ENCODE results near the gene RUNDC1.

RUNDC1 gene

DNA sequence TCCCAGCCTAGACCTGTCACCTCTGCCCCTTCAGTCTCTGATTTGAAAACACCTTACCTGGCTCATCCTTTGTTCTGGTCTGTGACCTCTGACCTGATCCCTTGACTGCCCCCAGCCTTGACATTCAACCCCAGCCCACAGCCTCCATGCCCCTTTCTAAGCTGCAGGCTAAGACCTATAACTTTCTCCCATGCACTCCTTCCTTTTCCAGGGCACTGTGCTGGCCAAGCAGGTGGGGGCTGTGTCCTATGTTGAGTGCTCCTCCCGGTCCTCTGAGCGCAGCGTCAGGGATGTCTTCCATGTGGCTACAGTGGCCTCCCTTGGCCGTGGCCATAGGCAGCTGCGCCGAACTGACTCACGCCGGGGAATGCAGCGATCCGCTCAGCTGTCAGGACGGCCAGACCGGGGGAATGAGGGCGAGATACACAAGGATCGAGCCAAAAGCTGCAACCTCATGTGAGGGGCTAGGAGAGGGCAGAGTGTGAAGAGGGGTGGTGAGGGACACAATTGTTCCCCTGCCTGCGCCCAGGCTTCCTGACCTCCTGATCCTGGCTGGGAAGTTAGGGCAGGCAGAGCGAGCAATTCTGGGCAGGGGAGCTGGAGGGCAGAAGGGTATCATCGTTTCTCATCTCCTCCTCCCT lies 48.0 kb downstream of the RUNDC1 start:
- H3K27ac ChIP-seq = no peak overlapping the region
- TF ChIP-seq, protein P1, sequence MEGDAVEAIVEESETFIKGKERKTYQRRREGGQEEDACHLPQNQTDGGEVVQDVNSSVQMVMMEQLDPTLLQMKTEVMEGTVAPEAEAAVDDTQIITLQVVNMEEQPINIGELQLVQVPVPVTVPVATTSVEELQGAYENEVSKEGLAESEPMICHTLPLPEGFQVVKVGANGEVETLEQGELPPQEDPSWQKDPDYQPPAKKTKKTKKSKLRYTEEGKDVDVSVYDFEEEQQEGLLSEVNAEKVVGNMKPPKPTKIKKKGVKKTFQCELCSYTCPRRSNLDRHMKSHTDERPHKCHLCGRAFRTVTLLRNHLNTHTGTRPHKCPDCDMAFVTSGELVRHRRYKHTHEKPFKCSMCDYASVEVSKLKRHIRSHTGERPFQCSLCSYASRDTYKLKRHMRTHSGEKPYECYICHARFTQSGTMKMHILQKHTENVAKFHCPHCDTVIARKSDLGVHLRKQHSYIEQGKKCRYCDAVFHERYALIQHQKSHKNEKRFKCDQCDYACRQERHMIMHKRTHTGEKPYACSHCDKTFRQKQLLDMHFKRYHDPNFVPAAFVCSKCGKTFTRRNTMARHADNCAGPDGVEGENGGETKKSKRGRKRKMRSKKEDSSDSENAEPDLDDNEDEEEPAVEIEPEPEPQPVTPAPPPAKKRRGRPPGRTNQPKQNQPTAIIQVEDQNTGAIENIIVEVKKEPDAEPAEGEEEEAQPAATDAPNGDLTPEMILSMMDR (IDR thresholded peaks at IDR 0.05) = no peak
- TF ChIP-seq ZFX (IDR thresholded peaks at IDR 0.05; ENCODE audit: borderline replicate concordance) = no peak

DNA sequence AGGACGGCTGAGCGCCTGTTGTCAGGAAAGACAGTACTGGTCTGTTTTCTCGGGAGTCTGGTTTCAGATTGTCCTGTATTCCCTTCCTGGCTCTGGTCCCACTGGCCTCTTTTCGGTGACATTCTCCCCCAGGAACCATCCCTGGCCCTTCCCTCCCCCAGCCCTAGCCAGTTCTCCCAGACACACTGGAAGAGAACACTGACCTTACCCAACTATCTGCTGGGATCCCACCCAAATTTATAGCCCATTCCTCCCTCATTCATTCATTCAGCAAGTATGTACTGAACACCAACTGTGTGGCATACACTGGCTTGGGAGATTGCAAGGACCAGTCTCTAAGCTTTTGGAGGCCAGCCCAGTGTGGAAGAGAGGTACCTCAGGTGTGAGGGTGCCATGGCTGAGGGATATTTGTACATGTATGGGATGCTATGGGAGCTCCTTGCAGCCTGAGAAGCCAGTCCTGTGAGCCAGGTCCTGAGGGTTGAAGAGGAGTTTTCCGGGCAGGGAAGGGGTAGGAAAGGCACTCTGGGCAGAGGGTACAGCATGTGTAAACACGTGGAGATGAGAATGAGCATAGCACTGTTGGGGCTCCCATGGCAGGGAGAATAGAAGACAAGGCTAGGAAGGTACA lies 49.9 kb downstream of the RUNDC1 start:
- TF ChIP-seq, protein P1 (IDR thresholded peaks at IDR 0.05) = no peak
- no peak for TF ChIP-seq ZFX (IDR thresholded peaks at IDR 0.05; ENCODE audit: borderline replicate concordance)
- no peak overlapping the region for H3K27ac ChIP-seq

DNA sequence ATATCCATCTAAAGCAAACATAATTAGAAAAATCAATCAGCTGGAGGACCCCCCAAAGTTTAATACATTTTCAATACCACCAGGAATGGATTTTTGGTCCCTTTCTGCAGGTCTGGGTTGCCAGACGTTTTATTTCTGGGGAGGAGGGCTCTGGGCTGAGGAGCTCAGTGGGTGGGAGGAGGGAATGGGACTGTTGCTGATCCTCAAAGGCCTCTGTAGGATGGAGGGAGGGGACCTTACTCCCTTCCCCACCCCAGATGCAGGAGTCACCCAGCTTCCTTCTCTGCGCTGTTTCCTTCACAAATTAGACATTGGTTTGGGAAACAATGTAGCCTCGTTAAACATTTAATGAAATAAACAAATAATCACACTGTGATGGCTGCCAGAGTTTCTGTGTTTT lies 51.3 kb downstream of the RUNDC1 start:
- TF ChIP-seq, protein P1 (IDR thresholded peaks at IDR 0.05) = no peak
- TF ChIP-seq ZFX (IDR thresholded peaks at IDR 0.05; ENCODE audit: borderline replicate concordance) = no peak
- no peak overlapping the region for H3K27ac ChIP-seq

DNA sequence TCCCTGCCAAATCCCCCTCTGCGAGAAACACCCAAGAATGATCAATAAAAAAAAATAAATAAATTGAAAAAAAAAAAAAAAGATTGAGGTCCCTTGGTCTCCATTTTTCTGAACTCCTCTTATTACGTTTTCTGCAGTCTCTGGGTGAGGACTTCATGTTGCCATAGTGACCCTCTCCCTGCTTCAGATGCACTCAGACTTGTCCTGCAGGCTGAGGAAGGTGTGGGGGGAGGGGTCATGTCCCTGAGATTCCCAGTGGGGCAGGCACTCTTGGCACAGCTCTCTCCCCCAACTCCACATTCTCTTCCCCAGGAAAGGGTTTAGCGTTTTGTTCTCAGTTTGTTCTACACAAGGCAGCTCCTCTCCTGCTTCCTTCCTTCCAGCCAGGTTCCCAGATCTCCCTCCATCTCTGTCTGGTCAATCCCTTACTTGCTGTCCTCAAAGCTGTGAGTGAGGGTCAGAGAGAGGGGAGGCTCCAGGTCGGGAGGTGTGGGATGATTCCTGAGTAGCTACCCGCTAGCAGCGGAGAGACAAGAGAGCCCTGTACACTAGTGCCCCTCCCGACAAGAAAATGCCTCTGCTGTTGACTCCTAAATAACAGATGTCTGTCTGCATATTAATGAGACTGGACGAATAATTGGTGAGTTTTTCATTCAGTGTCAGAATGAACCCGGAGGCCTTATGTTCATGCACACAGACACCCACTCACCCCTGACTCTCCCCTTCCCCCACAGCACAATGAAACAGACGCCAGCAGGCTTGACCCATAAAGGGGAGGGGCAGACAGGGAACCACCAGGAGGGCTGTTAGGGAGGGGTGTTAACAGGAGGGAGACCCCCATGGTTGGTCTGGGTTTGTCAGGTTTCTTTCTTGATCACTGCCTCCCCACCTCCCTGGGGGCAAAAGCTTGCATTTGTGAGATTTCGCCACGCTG lies 53.9 kb downstream of the RUNDC1 start:
- H3K27ac ChIP-seq = no peak overlapping the region
- TF ChIP-seq, protein P1 (IDR thresholded peaks at IDR 0.05) = no peak
- no peak for TF ChIP-seq ZFX (IDR thresholded peaks at IDR 0.05; ENCODE audit: borderline replicate concordance)

DNA sequence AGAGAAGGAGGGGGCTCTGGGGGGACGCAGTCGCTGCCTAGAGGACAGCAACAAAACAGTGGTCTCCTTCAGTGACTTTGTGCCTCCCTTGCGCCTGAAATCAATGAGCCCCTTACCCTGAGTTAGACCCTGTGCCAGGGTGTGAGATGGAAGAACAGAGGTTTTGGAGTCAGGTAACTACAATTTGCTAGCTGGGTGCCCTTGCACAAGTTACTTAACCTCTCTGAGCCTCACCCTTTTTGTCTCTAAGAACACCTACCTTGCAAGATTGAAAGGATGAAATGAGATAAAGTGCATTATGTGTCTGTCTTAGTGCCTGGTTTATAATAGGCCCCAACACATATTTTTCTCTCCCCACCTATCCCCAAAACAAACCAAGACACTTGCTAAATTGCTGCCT lies 54.5 kb downstream of the RUNDC1 start:
- H3K27ac ChIP-seq = no peak overlapping the region
- TF ChIP-seq ZFX (IDR thresholded peaks at IDR 0.05; ENCODE audit: borderline replicate concordance) = no peak
- TF ChIP-seq, protein P1 (IDR thresholded peaks at IDR 0.05) = no peak

DNA sequence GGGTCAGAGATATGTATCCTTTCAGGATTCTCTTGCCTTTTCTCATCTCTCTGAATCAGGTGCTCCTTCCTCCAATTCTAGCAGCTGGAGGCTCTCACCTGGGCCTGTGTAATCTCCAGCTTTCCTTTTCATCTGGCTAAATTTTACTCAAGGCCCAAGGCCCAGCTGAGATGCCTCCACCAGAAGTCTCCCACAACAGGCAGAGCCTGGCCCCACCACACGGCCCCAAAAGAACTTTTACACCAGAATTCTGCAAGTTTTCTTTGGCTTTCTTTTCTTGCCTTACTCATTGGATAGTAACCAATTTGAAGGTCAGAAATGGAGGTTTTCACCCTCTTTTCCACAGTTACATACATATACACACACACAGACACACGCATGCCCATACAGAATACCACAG lies 59.3 kb downstream of the RUNDC1 start:
- TF ChIP-seq, protein P1 (IDR thresholded peaks at IDR 0.05) = no peak
- TF ChIP-seq ZFX (IDR thresholded peaks at IDR 0.05; ENCODE audit: borderline replicate concordance) = no peak

More for the DNA sequence above, 59.3 kb downstream of the RUNDC1 start:
- no peak overlapping the region for H3K27ac ChIP-seq

All from 22Rv1 (cell line).